Epithelial cell of prostate (primary cell): ENCODE measurements around the gene INPP5E.

ENCODE experiments used
- DNase-seq: peaks from one replicate; pipeline ENCODE4 v3.0.0-alpha.2; 2011; ENCODE audit warnings: low read depth, low spot score
- H3K27ac ChIP-seq: fragments of 450-650 bp; 2 replicates; pipeline ENCODE4 v1.5.1; 2017; ENCODE audit warnings: mild to moderate bottlenecking

INPP5E gene

DNA sequence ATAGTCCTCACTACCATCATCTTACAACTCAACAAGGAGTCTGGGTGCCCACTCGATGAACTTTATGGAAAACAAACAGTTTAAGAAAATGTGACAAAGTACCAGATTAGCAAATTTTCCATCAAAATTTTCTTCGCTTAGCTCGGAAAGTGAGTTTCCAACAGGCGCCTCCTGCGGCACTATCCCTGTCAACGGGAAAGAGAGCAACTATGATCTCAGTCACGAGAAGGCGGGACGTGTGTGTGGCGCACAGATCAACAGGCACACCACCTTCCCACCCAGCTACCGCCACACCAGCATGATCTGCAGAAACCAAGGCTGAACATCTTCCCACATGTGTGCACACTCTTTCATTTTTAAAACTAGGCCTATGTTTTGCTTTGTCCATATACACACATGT is 13.7 kb upstream of the INPP5E start:
- DNase-seq = no peak
- no peak overlapping the region for H3K27ac ChIP-seq

DNA sequence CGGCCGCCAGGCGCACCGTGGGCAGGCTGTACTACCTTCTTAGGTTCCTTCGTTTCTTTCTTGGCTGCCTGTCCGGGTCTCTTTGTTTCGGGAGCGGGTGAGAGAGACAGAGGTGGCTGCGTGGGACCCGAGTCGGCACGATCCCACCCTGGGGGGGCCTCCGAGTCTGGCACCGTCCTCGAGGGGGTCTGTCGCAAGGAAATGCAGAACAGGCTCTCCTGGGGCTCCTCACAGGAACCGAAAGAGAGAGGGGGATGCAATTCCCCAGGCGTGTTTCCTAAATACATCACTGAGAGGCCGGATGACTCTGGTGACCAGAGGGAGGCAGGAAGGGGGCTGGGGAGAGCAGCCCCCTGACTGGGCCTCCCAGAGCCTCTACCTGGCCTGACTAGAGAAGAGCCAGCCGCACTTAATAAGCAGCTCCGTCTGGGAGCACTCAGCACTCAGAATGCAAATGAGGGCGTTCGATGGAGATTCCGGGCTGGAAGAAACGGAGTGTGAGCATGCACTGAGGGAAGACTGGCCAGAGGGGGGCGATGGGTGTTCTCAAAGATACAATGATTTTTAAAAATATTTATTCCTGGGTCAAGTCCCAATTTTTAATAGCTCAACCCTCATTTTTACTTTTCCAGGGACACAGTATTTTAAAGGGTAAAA is 11.7 kb upstream of the INPP5E start:
- H3K27ac ChIP-seq = no peak overlapping the region
- DNase-seq = no peak

DNA sequence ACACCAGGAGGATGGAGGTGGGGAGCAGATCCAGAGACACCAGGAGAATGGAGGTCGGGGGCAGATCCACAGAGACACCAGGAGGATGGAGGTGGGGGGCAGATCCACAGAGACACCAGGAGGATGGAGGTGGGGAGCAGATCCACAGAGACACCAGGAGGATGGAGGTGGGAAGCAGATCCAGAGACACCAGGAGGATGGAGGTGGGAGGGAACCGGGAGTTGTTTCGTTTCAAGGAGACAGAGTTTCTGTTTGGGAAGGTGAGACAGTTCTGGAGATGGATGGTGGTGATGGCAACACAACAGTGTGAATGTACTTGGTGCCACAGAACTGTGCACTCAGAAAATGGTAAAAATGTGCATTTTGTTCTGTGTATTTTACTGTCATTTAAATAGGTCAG is 9.0 kb upstream of the INPP5E start:
- no peak overlapping the region for H3K27ac ChIP-seq
- DNase-seq = no peak

GRCh38 chr9:136447173-136447778 is 7.6 kb upstream of the INPP5E start:
- DNase-seq = no peak
- H3K27ac ChIP-seq = no peak overlapping the region

GRCh38 chr9:136445799-136446198 is 6.2 kb upstream of the INPP5E start:
- no peak for DNase-seq
- H3K27ac ChIP-seq = no peak overlapping the region

DNA sequence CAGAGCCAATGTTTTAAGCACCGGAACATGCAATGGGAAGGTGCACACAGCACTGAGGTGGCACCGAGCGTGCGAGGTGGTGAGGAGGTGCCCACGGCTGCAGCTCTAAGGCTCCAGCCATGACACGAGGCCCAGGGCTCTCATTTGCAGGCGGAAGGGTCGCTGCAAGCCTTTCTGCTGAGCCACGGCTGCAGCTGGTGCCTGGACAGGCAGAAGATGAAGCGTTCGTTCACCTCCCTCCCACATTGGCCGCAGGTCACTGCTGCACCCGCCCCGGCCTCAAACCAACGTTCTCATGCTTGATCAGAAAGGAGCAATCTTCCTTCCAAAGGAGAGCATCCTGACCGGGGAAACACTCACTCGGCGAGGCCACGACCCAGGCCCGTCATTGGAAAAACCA is 4.5 kb upstream of the INPP5E start:
- no peak for DNase-seq
- H3K27ac ChIP-seq = no peak overlapping the region

- H3K27ac ChIP-seq = no peak overlapping the region
- DNase-seq = no peak
These were observed 4.0 kb upstream of the INPP5E start for GRCh38 chr9:136443687-136444086.

- no peak overlapping the region for H3K27ac ChIP-seq
- no peak for DNase-seq
These were observed 3.4 kb upstream of the INPP5E start for GRCh38 chr9:136443087-136443486.

DNA sequence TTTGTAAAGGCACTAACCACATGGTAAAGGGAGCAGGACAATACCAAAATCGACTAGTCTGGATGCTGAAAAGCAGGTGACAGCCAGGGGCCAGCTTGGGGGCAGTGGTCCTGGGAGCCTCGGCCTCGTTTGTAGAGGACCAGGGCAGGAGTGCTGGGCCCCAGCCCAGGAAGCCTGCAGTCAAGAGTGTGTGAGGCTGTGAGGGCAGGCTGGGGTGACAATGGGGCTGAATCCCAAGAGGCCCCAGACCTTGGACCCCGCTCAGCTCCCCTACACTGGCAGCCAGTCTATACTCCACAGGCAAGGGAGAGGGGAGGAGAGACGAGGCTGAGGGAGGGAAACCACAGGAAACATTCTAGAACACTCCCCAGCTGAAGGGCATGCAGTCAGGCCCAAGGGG is 2.6 kb upstream of the INPP5E start:
- no peak for DNase-seq
- no peak overlapping the region for H3K27ac ChIP-seq

- DNase-seq = no peak
- H3K27ac ChIP-seq = no peak overlapping the region
These were observed 2.1 kb upstream of the INPP5E start for GRCh38 chr9:136441681-136442245.

- no peak for DNase-seq
- no peak overlapping the region for H3K27ac ChIP-seq
These were observed 1.6 kb upstream of the INPP5E start for GRCh38 chr9:136441191-136441680.

- peak overlapping the region; percentile 42 for H3K27ac ChIP-seq
These were observed 831 bp downstream of the INPP5E start for GRCh38 chr9:136438548-136439480.

GRCh38 chr9:136437839-136438547 is 1.7 kb downstream of the INPP5E start:
- DNase-seq = no peak

More at GRCh38 chr9:136438548-136439480, 831 bp downstream of the INPP5E start:
- no peak for DNase-seq

DNA sequence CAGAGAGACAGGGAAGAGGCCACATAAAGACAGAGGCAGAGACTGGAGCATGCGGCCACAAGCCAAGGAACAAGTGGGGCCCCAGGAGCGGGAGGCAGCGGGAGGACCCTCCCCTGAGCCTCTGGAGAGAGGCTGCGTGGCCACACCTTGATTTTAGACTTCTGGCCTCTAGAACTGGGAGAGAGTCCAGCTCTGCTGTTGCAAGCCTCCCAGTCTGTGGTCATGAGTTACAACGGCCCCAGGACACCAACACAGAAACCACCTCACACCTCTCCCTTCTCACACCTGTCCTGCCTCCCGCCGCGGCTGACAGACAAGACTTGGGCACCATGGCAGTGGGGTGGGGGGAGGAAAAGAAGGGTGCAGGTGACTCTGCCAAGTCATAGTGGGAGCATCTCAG is 2.2 kb downstream of the INPP5E start:
- DNase-seq = no peak
- no peak overlapping the region for H3K27ac ChIP-seq

More at GRCh38 chr9:136437839-136438547, 1.7 kb downstream of the INPP5E start:
- H3K27ac ChIP-seq = no peak overlapping the region

DNA sequence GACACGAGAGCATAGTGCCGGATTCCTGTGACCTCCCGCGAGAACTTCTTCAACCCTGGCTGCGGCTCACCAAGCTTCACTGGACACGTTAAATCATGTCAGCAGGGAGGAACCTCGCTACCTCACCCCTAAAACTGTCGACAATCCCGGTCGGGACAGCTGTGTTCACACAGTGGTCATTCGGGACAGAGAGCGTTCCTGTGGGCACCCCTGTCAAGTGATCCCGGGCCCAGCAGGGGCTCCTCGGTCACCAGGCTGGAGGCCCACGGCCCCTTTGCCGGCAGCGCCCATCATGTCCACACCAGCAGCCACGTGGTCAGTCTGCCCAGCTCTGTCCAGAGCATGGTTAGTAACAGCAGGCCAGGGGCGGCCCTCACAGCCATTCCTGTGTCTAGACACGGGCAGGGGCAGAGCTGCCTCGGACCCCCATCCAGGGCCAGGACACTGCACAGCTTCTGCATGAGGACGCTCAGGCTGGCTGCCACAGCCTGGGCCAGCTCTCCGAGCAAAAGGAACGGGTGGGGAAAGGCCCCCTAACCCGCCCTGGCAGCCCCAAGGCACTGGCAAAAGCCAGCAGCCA is 3.5 kb downstream of the INPP5E start:
- no peak for DNase-seq
- H3K27ac ChIP-seq = no peak overlapping the region

GRCh38 chr9:136434580-136435169 is 5.0 kb downstream of the INPP5E start:
- no peak overlapping the region for H3K27ac ChIP-seq
- DNase-seq = no peak

GRCh38 chr9:136433849-136434579 is 5.6 kb downstream of the INPP5E start:
- DNase-seq = no peak
- H3K27ac ChIP-seq = no peak overlapping the region

GRCh38 chr9:136433043-136433715 is 6.5 kb downstream of the INPP5E start:
- DNase-seq = no peak
- H3K27ac ChIP-seq = no peak overlapping the region
